Measurements from ENCODE around the gene FYCO1.

Gene FYCO1

GRCh38 chr3:45975686-45976085, 19.9 kb downstream of the FYCO1 start:
- no peak for DNase-seq (ENCODE audit: low read depth, low spot score)
- Histone ChIP-seq H3K27ac (no peak overlapping the region), H3K4me3 (no peak overlapping the region), H3K9ac (ENCODE audit: insufficient read length) (no peak overlapping the region), H3K36me3 (ENCODE audit: insufficient read depth, low read length) (peaks cover 9% of the 10 kb centered on the region; the same call in 1 of the 2 replicates), H3K9me3 (ENCODE audit: low read depth, low read length) (no peaks in the 10 kb centered on the region)
- no peak for TF ChIP-seq FOXP2 (optimal IDR thresholded peaks at IDR 0.05; ENCODE audit: control extremely low read depth, extremely low read length, insufficient read depth)
- TF ChIP-seq POLR2AphosphoS5 (IDR thresholded peaks at IDR 0.05; ENCODE audit: borderline replicate concordance, low read depth, low read length) = no peak
- no peak for TF ChIP-seq EZH2 (IDR thresholded peaks at IDR 0.05)

DNA sequence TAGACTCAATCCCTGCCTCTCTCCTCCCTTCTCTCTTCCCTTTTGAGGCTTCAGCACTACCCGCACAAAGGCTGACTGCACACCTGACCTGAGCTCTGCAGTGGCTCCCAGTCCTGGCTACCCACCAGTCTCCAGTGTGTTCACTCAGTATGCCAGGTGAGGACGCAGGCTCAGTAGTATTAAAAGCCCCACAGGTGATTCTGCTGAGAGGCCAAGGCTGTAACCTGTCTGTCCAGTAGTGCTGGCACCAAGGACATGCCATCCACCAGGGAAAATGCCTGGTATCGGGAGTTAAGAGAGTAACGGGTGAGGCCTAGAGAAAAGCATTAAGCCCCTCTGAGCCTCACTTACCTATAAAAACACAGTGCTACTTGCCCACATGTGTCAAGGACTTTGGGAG, 20.9 kb downstream of the FYCO1 start:
- TF ChIP-seq POLR2AphosphoS5 (IDR thresholded peaks at IDR 0.05; ENCODE audit: borderline replicate concordance, low read depth, low read length) = no peak
- no peak for TF ChIP-seq FOXP2 (optimal IDR thresholded peaks at IDR 0.05; ENCODE audit: control extremely low read depth, extremely low read length, insufficient read depth)
- TF ChIP-seq EZH2 (IDR thresholded peaks at IDR 0.05) = no peak
- no peak overlapping the region for H3K9ac ChIP-seq (ENCODE audit: insufficient read length)
- no peak for DNase-seq (ENCODE audit: low read depth, low spot score)
- H3K27ac ChIP-seq = no peak overlapping the region
- H3K9me3 ChIP-seq (ENCODE audit: low read depth, low read length) = no peaks in the 10 kb centered on the region
- no peak overlapping the region for H3K4me3 ChIP-seq
- peaks cover 8% of the 10 kb centered on the region; the same call in 1 of the 2 replicates for H3K36me3 ChIP-seq (ENCODE audit: insufficient read depth, low read length)

DNA sequence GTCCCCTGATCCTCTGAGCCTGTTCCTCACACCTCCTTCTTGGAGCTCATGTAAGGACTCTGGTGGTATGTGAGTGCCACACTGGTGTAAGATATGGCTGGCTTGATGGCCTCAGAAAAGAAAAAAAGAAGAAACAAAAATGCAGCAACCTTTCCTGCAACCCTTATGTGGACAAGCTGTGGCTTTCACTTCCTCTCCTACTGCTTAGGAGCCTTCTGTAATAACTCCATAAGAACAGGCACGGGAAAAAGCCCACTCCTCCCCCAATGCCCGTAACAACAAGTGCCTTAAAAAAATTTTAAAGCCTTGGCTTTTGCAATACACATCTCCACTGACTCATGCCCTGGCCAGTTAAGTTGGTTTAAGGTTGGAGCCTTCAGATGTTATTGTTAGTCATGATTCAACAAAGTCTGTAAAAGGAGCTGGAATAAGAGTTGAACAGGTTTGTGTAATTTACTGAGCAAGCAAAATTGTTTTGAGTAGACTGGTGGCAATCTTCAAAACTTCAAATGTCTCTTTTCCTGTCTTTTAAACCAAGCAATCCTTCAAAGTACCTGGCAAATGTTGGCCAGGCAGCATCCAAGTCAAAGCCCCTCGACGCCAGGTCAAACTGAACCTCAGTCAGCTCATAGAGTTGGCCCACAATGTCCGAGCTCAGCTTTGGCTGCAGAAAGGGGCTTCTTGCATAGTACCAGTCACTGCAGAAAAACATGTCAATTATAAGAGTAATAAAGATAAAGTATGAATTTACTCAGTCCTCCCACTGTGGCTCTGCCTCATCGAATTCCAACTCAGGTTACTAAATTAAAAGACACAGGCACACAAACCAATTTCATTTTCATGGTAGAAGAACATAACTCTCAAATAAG, 22.9 kb downstream of the FYCO1 start:
- no peak overlapping the region for H3K4me3 ChIP-seq
- no peak overlapping the region for H3K9ac ChIP-seq (ENCODE audit: insufficient read length)
- TF ChIP-seq POLR2AphosphoS5 (IDR thresholded peaks at IDR 0.05; ENCODE audit: borderline replicate concordance, low read depth, low read length) (no peak), EZH2 (IDR thresholded peaks at IDR 0.05) (no peak), FOXP2 (optimal IDR thresholded peaks at IDR 0.05; ENCODE audit: control extremely low read depth, extremely low read length, insufficient read depth) (no peak)
- no peak overlapping the region for H3K27ac ChIP-seq
- peaks cover 5% of the 10 kb centered on the region; the same call in 1 of the 2 replicates for H3K36me3 ChIP-seq (ENCODE audit: insufficient read depth, low read length)
- no peak for DNase-seq (ENCODE audit: low read depth, low spot score)
- no peaks in the 10 kb centered on the region for H3K9me3 ChIP-seq (ENCODE audit: low read depth, low read length)

GRCh38 chr3:45969953-45970352, 25.7 kb downstream of the FYCO1 start:
- H3K9ac ChIP-seq (ENCODE audit: insufficient read length) = no peak overlapping the region
- peaks cover 2% of the 10 kb centered on the region; the same call in 1 of the 2 replicates for H3K36me3 ChIP-seq (ENCODE audit: insufficient read depth, low read length)
- H3K4me3 ChIP-seq = no peak overlapping the region
- TF ChIP-seq EZH2 (IDR thresholded peaks at IDR 0.05) (no peak), FOXP2 (optimal IDR thresholded peaks at IDR 0.05; ENCODE audit: control extremely low read depth, extremely low read length, insufficient read depth) (no peak), POLR2AphosphoS5 (IDR thresholded peaks at IDR 0.05; ENCODE audit: borderline replicate concordance, low read depth, low read length) (no peak)
- no peak for DNase-seq (ENCODE audit: low read depth, low spot score)
- H3K27ac ChIP-seq = no peak overlapping the region
- H3K9me3 ChIP-seq (ENCODE audit: low read depth, low read length) = no peaks in the 10 kb centered on the region

DNA sequence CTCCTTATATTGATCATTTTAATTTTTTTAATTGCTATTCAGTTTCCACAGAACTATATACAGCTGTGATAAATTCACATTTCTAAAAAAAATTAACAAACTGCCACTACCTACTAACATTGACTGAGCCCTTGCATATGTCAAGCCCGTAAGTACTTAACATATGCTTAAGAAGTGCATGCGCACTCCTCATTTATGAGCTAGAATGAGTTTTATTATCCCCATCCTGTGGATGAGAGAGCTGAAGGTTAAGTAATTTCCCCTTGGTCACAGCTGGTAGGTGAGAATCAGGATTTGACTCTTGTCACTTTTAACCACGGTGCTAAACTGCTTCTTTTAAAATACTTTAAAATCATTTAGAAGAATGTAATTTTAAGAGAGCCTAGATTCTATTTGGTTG, 26.5 kb downstream of the FYCO1 start:
- Histone ChIP-seq H3K9ac (ENCODE audit: insufficient read length) (no peak overlapping the region), H3K4me3 (no peak overlapping the region), H3K9me3 (ENCODE audit: low read depth, low read length) (no peaks in the 10 kb centered on the region), H3K27ac (no peak overlapping the region), H3K36me3 (ENCODE audit: insufficient read depth, low read length) (peaks cover 2% of the 10 kb centered on the region; the same call in 1 of the 2 replicates)
- no peak for TF ChIP-seq FOXP2 (optimal IDR thresholded peaks at IDR 0.05; ENCODE audit: control extremely low read depth, extremely low read length, insufficient read depth)
- TF ChIP-seq POLR2AphosphoS5 (IDR thresholded peaks at IDR 0.05; ENCODE audit: borderline replicate concordance, low read depth, low read length) = no peak
- TF ChIP-seq EZH2 (IDR thresholded peaks at IDR 0.05) = no peak
- DNase-seq (ENCODE audit: low read depth, low spot score) = no peak

- Histone ChIP-seq H3K27ac (no peak overlapping the region), H3K4me3 (no peak overlapping the region), H3K36me3 (ENCODE audit: insufficient read depth, low read length) (peaks cover 2% of the 10 kb centered on the region; the same call in 1 of the 2 replicates), H3K9ac (ENCODE audit: insufficient read length) (no peak overlapping the region), H3K9me3 (ENCODE audit: low read depth, low read length) (no peaks in the 10 kb centered on the region)
- TF ChIP-seq FOXP2 (optimal IDR thresholded peaks at IDR 0.05; ENCODE audit: control extremely low read depth, extremely low read length, insufficient read depth) = no peak
- TF ChIP-seq EZH2 (IDR thresholded peaks at IDR 0.05) = no peak
- no peak for TF ChIP-seq POLR2AphosphoS5 (IDR thresholded peaks at IDR 0.05; ENCODE audit: borderline replicate concordance, low read depth, low read length)
- DNase-seq (ENCODE audit: low read depth, low spot score) = no peak
These were observed 26.9 kb downstream of the FYCO1 start for GRCh38 chr3:45968706-45969105.

GRCh38 chr3:45968149-45968548, 27.5 kb downstream of the FYCO1 start:
- TF ChIP-seq FOXP2 (optimal IDR thresholded peaks at IDR 0.05; ENCODE audit: control extremely low read depth, extremely low read length, insufficient read depth) (no peak), POLR2AphosphoS5 (IDR thresholded peaks at IDR 0.05; ENCODE audit: borderline replicate concordance, low read depth, low read length) (no peak), EZH2 (IDR thresholded peaks at IDR 0.05) (no peak)
- Histone ChIP-seq H3K9ac (ENCODE audit: insufficient read length) (no peak overlapping the region), H3K9me3 (ENCODE audit: low read depth, low read length) (no peaks in the 10 kb centered on the region), H3K36me3 (ENCODE audit: insufficient read depth, low read length) (peaks cover 2% of the 10 kb centered on the region; the same call in 1 of the 2 replicates), H3K27ac (no peak overlapping the region), H3K4me3 (no peak overlapping the region)
- DNase-seq (ENCODE audit: low read depth, low spot score) = no peak

DNA sequence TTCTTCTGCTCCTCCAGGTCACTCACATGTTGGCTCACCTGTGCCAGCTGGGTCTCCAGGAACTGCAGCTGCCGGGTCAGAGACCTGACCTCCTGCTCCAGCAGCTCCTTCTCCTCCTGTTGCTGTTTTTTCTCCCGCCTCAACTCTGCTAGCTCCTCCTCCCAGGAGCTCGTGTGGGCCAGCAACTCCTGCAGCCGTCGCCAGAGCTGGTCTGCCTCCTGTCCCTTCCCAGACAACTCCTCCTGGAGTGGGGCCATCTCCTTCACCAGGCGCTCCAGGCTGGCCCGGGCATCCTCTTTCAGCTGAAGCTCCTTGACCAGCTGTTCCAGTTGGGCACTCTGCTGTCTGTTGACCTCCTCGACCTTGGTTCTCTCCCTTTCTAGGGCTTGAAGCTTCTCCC, 27.9 kb downstream of the FYCO1 start:
- TF ChIP-seq FOXP2 (optimal IDR thresholded peaks at IDR 0.05; ENCODE audit: control extremely low read depth, extremely low read length, insufficient read depth) (no peak), EZH2 (IDR thresholded peaks at IDR 0.05) (no peak), POLR2AphosphoS5 (IDR thresholded peaks at IDR 0.05; ENCODE audit: borderline replicate concordance, low read depth, low read length) (no peak)
- Histone ChIP-seq H3K4me3 (no peak overlapping the region), H3K36me3 (ENCODE audit: insufficient read depth, low read length) (peaks cover 2% of the 10 kb centered on the region; the same call in 1 of the 2 replicates), H3K9ac (ENCODE audit: insufficient read length) (no peak overlapping the region), H3K27ac (no peak overlapping the region), H3K9me3 (ENCODE audit: low read depth, low read length) (no peaks in the 10 kb centered on the region)
- DNase-seq (ENCODE audit: low read depth, low spot score) = no peak

Measured in SK-N-MC (cell line).